OCI-LY1 (cell line): ENCODE results near the gene OTP.

Source experiments
- CTCF ChIP-seq: fragments of 200-600 bp; sonication (generic), shearing (Covaris generic); IDR thresholded peaks from 2 replicates; pipeline ENCODE4 v1.5.1; 2017; ENCODE audit warnings: mild to moderate bottlenecking, antibody characterized with exemption, low read length, moderate library complexity, mixed read lengths
- EZH2 ChIP-seq: fragments of 200-600 bp; sonication (generic), shearing (Covaris generic); IDR thresholded peaks from 2 replicates; pipeline ENCODE4 v1.8.0; 2017; ENCODE audit warnings: borderline replicate concordance, mixed run types, mild to moderate bottlenecking, antibody characterized with exemption, low read length, moderate library complexity, mixed read lengths

DNA sequence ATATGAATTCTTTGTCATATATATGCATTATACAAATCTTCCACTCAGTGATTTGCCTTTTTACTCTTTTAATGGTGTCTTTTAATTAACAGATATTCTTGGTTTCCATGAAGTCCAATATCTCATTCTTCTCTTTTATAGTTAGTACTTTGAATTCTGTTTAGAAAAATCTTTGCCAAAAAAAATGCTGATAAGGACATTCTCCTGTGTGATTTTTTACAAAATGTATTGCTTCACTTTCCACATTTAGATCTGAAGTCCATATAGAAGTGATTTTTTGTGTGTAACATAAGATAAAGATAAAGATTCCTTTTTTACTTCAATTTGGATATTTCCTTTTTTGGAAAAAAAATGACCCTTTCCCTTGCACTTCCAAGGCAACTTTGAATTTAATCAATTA, 50.3 kb downstream of the OTP start:
- TF ChIP-seq CTCF = no peak
- TF ChIP-seq EZH2 = no peak
